AG04449 (cell line): Measurements from ENCODE around the gene PHPT1.

Source experiments
- CTCF ChIA-PET: fragments of 350-600 bp; formaldehyde crosslinking; extraction: SDS; loops from one replicate; lab custom pipeline; 2021; ENCODE audit warnings: antibody characterized with exemption; lab: Yijun Ruan, JAX
- POLR2A ChIA-PET: fragments of 400-600, 350-600 bp; formaldehyde crosslinking; extraction: SDS; loops from one replicate; lab custom pipeline; 2020; ENCODE audit warnings: antibody characterized with exemption, inconsistent platforms; lab: Yijun Ruan, JAX
- DNase-seq: peaks from one replicate; pipeline ENCODE4 v3.0.0-alpha.2; 2010; ENCODE audit warnings: low read depth, low spot score
- H3K4me3 ChIP-seq: 2 replicates; pipeline ENCODE4 v1.5.1; 2011; ENCODE audit warnings: low read depth, mild to moderate bottlenecking, control low read depth, low read length
- CTCF ChIP-seq: IDR thresholded peaks from one replicate; pipeline ENCODE4 v1.5.1; 2011; ENCODE audit warnings: mild to moderate bottlenecking, moderate library complexity, low read length, control low read depth, inconsistent platforms; ENCODE audit not compliant: insufficient read depth; ENCODE audit errors: missing control alignments

The PHPT1 gene

GRCh38 chr9:136804509-136805206 is 44.6 kb upstream of the PHPT1 start:
- TF ChIP-seq CTCF: no peak
- ChIA-PET CTCF (interaction anchor here (7.1 kb wide), 1 partner anchor 12 kb away, joined by 69 read pairs; the partner anchor contains the start of gene TMEM141), POLR2A (no interaction called here)
- H3K4me3 ChIP-seq: no peak overlapping the region
- no peak for DNase-seq

GRCh38 chr9:136805207-136805740 is 43.9 kb upstream of the PHPT1 start:
- DNase-seq: no peak
- no peak overlapping the region for H3K4me3 ChIP-seq
- POLR2A ChIA-PET: interaction anchor here (0.6 kb wide), 1 partner anchor 437 kb away, joined by 3 read pairs; no protein-coding TSS in a partner anchor
- no peak for TF ChIP-seq CTCF
- CTCF ChIA-PET: interaction anchor here (1.5 to 7.1 kb wide), 2 partner anchors 13 to 38 kb away, joined by 5 to 69 read pairs; partner anchors contain the start of genes AJM1 and TMEM141

GRCh38 chr9:136806067-136806466 is 43.1 kb upstream of the PHPT1 start:
- POLR2A ChIA-PET: interaction anchor here (0.6 to 1.4 kb wide), 2 partner anchors 43 to 437 kb away, joined by 3 read pairs; no protein-coding TSS in a partner anchor
- CTCF ChIA-PET: interaction anchor here (1.5 to 7.1 kb wide), 3 partner anchors 14 to 37 kb away, joined by 5 to 69 read pairs (median 5); partner anchors contain the start of genes AJM1 and TMEM141
- DNase-seq: no peak
- no peak overlapping the region for H3K4me3 ChIP-seq
- no peak for TF ChIP-seq CTCF

GRCh38 chr9:136806631-136807201 is 42.5 kb upstream of the PHPT1 start:
- POLR2A ChIA-PET: interaction anchor here (0.8 to 1.4 kb wide), 2 partner anchors 19 to 42 kb away, joined by 3 read pairs; no protein-coding TSS in a partner anchor
- no peak for DNase-seq
- TF ChIP-seq CTCF: no peak
- H3K4me3 ChIP-seq: peak overlapping the region; percentile 78
- CTCF ChIA-PET: interaction anchor here (1.2 to 7.1 kb wide), 7 partner anchors 14 to 240 kb away, joined by 3 to 69 read pairs (median 5); partner anchors contain the start of genes AJM1 and TMEM141

GRCh38 chr9:136807281-136808074 is 41.7 kb upstream of the PHPT1 start, which contains the start of gene RABL6:
Gene RABL6 (plus strand): TSS chr9:136807948. CDS start chr9:136808197, 249 bp downstream.
- H3K4me3 ChIP-seq: peak within 1 kb of the TSS; percentile 78
- CTCF ChIA-PET: interaction anchor here (1.2 to 7.1 kb wide), 7 partner anchors 7 to 240 kb away, joined by 3 to 69 read pairs (median 4); partner anchors contain the start of genes AJM1 and TMEM141
- no peak for DNase-seq
- TF ChIP-seq CTCF: no peak
- POLR2A ChIA-PET: interaction anchor here (0.7 to 1.4 kb wide), 4 partner anchors 19 to 79 kb away, joined by 3 to 4 read pairs (median 3); no protein-coding TSS in a partner anchor
